Measurements from ENCODE around the gene ACOT8. TPM values are rescaled to one million over a fixed set of nuclear protein-coding genes. Genes with fewer than 3 reads are reported as not detected.

Gene ACOT8
- total and polyA plus RNA-seq, 7 donors, result 20.2 to 32.9 (median 29.3) TPM

DNA sequence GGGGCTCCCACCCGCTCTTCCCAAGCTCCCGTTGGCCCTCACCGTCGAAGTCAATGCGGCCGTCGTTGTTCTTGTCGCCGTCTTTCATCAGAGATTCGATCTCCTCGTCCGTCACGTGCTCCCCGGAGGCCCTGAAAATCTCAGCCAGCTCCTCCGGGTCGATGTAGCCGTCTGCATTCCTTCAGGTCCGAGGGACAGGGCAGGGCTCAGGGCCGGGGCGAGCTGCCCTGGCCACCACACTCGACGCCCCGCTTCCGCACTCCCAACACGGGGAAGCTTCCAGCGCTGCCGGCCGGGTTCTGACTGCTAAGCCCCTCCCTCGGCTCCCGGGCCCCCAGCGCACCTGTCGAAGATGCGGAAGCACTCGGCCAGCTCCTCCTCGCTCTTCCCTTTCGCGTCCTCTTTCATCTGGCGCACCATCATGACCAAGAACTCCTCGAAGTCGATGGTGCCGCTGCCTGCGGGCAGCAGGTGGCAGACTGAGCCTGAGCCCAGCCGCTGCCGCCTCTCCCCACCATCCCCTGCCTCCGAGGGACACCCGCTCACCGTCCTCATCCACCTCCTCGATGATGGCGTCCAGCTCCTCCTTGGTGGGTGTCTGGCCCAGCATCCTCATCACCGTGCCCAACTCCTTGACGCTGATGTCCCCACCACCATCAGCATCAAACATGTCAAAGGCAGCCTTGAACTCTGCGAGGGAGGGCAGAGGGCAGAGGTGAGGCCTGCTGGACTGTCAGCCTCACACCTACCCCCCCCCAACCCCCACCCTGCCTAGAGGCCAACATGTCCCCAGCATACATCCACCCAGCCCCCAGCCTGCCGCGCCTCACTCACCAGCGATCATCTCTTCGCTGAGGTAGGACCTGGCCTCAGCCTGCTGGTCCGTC, 33.0 kb downstream of the ACOT8 start:
- 9 to 19% (median 18%) methylated on average over 51 to 57 of the region's 57 CpGs for WGBS, 3 donors
- Histone ChIP-seq H3K27ac (peak overlapping the region; percentile 98), H3K27me3 (ENCODE audit: insufficient read depth in 3 of 3, low read length in 2 of 3) (no peaks in the 10 kb centered on the region), H3K36me3 (ENCODE audit: insufficient read depth in 1 of 2, low read depth in 1 of 2) (peaks cover 0 to 67% of the 10 kb centered on the region in 2 donors), H3K4me3 (peak overlapping the region; percentile 81), H3K9me3 (no peaks in the 10 kb centered on the region), H3K4me1 (peaks cover 38% of the 10 kb centered on the region)
- peak in 3 of 4 donors; percentile 40 to 55 (median 42) for ATAC-seq
- intact Hi-C loops (cut with DNase I), result loop anchor here (2.0 to 5.0 kb wide), 4 partner anchors 57 to 138 kb away; partner anchors contain the start of gene ZSWIM1 (in 1 of the 2)
- DNase-seq, result peak; percentile 65 to 80
- TF ChIP-seq, protein P1, sequence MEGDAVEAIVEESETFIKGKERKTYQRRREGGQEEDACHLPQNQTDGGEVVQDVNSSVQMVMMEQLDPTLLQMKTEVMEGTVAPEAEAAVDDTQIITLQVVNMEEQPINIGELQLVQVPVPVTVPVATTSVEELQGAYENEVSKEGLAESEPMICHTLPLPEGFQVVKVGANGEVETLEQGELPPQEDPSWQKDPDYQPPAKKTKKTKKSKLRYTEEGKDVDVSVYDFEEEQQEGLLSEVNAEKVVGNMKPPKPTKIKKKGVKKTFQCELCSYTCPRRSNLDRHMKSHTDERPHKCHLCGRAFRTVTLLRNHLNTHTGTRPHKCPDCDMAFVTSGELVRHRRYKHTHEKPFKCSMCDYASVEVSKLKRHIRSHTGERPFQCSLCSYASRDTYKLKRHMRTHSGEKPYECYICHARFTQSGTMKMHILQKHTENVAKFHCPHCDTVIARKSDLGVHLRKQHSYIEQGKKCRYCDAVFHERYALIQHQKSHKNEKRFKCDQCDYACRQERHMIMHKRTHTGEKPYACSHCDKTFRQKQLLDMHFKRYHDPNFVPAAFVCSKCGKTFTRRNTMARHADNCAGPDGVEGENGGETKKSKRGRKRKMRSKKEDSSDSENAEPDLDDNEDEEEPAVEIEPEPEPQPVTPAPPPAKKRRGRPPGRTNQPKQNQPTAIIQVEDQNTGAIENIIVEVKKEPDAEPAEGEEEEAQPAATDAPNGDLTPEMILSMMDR (IDR thresholded peaks at IDR 0.05), result peak; percentile 52

DNA sequence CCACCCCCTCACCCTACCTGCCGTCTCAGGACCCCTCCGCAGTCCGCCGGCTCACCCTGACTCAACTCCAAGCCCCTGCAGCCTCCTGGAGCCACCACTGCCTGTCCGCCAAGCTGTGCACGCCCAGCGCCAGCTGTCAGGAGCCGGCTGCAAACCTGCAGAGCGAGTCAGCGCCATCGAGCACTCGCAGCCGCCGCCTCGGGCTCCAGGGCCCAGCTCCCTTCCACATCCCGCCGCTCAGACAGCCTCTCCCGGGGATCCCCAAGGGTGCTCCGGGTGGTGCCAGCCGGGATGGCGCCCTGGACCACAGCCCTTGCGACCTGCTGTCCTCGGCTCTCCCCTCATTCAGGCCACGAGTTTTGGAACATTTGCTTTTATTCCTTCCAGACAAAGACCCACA, 34.3 kb downstream of the ACOT8 start:
- intact Hi-C loops (cut with DNase I), result loop anchor here (5.0 kb wide), 3 partner anchors 124 to 139 kb away; no protein-coding TSS in a partner anchor
- H3K36me3 ChIP-seq (ENCODE audit: insufficient read depth in 1 of 2, low read depth in 1 of 2), result peaks cover 0 to 79% of the 10 kb centered on the region in 2 donors
- ATAC-seq, result no peak
- H3K9me3 ChIP-seq, result no peaks in the 10 kb centered on the region
- no peak for DNase-seq
- H3K4me1 ChIP-seq, result peaks cover 26% of the 10 kb centered on the region
- peak overlapping the region; percentile 98 for H3K27ac ChIP-seq
- no peaks in the 10 kb centered on the region for H3K27me3 ChIP-seq (ENCODE audit: insufficient read depth in 3 of 3, low read length in 2 of 3)
- WGBS, 3 donors, result 6 to 20% (median 12%) methylated on average over 24 of the region's 24 CpGs
- TF ChIP-seq, protein P1 (IDR thresholded peaks at IDR 0.05), result no peak
- peak overlapping the region; percentile 81 for H3K4me3 ChIP-seq

DNA sequence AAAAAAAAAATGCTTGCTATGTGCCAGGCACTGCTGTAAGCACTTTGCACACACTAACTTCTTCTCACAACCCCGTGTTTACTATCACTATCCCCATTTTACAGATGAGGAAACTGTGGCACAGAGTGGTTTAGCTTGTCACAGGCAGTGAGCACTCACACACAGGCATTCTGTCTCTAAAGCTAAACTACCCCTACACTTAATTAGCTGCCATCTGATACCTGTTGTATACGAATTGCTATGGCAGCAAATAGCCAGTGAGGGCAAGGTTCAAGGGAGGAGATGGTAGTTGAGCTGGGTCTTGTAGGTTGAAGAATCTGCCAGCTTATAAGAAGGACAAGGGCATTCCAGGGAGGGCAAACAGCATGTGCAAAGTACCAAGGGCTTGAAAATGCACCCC, 35.2 kb downstream of the ACOT8 start:
- TF ChIP-seq, protein P1 (IDR thresholded peaks at IDR 0.05), result no peak
- peaks cover 0 to 79% of the 10 kb centered on the region in 2 donors for H3K36me3 ChIP-seq (ENCODE audit: insufficient read depth in 1 of 2, low read depth in 1 of 2)
- H3K27me3 ChIP-seq (ENCODE audit: insufficient read depth in 3 of 3, low read length in 2 of 3), result no peaks in the 10 kb centered on the region
- no peaks in the 10 kb centered on the region for H3K9me3 ChIP-seq
- intact Hi-C loops (cut with DNase I), result loop anchor here (5.0 kb wide), 3 partner anchors 125 to 140 kb away; no protein-coding TSS in a partner anchor
- H3K4me3 ChIP-seq, result peak overlapping the region; percentile 81
- H3K4me1 ChIP-seq, result peaks cover 18% of the 10 kb centered on the region
- peak overlapping the region; percentile 98 for H3K27ac ChIP-seq
- ATAC-seq, result no peak
- 42 to 69% (median 61%) methylated on average over 2 of the region's 2 CpGs for WGBS, 3 donors
- DNase-seq, result no peak

DNA sequence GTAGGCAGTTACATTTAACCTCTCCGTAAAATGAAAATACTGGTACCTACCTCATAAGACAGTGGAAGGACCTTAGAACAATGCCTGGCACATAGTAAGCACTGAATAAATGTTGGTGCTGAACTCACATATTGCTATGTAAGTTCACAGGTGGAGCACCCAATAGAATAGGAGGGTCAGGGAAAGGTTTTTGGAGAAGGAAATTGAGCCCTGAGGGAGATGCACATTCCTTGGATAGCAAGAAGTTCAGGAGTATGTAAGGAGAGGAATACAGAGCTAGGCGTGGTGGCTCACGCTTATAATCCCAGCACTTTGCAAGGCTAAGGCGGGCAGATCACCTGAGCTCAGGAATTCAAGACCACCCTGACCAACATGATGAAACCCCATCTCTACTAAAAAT, 37.7 kb downstream of the ACOT8 start:
- WGBS, 3 donors, result 80 to 94% (median 86%) methylated on average over 4 of the region's 4 CpGs
- Histone ChIP-seq H3K4me1 (peaks cover 14% of the 10 kb centered on the region), H3K9me3 (no peaks in the 10 kb centered on the region), H3K27me3 (ENCODE audit: insufficient read depth in 3 of 3, low read length in 2 of 3) (no peaks in the 10 kb centered on the region), H3K36me3 (ENCODE audit: insufficient read depth in 1 of 2, low read depth in 1 of 2) (peaks cover 0 to 61% of the 10 kb centered on the region in 2 donors), H3K27ac (peak overlapping the region; percentile 98), H3K4me3 (no peak overlapping the region)
- intact Hi-C loops (cut with DNase I), result no loop called here
- no peak for DNase-seq
- TF ChIP-seq, protein P1 (IDR thresholded peaks at IDR 0.05), result no peak
- ATAC-seq, result no peak
